Measurements from ENCODE around the gene STOML3.

Gene STOML3

DNA sequence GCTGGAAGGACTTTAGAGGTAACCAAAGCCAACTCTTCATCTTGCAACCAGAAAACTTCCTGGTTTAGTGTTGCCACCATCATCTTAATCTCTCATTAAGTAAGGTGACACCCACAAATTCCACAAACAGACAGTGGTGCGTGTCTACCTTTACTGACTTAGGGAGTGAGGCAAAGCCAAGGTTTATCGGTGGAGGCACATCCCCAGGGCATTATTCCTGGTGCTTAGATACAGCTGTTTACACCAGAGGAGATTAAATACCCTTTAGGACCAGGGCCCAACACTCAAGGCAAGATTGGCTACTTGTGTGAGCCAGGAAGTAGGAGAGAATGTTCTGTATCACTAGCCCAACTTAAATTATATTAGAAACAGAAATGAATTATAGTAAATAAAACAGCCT is 9.5 kb downstream of the STOML3 start:
- no peak for DNase-seq (ENCODE audit: low read depth)

DNA sequence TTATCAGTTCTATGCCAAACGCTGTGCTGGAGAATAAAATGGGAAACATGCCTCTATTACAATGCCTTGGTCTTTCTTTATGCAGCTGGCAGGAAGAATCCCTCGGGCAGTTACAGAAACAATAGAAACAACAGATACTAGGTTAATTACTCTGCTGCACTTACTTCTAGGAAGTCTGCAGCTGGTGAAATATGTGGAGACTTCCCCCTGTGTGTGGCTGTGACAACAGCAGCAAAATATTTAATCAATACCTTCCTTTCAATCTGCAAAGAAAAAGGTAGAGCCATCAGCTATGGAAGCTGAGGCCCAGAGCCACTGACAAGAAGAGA is 9.9 kb downstream of the STOML3 start:
- DNase-seq (ENCODE audit: low read depth): no peak

- no peak for DNase-seq (ENCODE audit: low read depth)
These were observed 10.5 kb downstream of the STOML3 start for GRCh38 chr13:38979891-38980749.

GRCh38 chr13:38970380-38971051 is 20.1 kb downstream of the STOML3 start:
- DNase-seq (ENCODE audit: low read depth): no peak

- no peak for DNase-seq (ENCODE audit: low read depth)
These were observed 21.4 kb downstream of the STOML3 start for GRCh38 chr13:38969187-38969586.

GRCh38 chr13:38967446-38967845 is 23.2 kb downstream of the STOML3 start:
- no peak for DNase-seq (ENCODE audit: low read depth)

- no peak for DNase-seq (ENCODE audit: low read depth)
These were observed 25.4 kb downstream of the STOML3 start for GRCh38 chr13:38965281-38965680.

- DNase-seq (ENCODE audit: low read depth): no peak
These were observed 30.5 kb downstream of the STOML3 start for GRCh38 chr13:38960175-38960574.

DNA sequence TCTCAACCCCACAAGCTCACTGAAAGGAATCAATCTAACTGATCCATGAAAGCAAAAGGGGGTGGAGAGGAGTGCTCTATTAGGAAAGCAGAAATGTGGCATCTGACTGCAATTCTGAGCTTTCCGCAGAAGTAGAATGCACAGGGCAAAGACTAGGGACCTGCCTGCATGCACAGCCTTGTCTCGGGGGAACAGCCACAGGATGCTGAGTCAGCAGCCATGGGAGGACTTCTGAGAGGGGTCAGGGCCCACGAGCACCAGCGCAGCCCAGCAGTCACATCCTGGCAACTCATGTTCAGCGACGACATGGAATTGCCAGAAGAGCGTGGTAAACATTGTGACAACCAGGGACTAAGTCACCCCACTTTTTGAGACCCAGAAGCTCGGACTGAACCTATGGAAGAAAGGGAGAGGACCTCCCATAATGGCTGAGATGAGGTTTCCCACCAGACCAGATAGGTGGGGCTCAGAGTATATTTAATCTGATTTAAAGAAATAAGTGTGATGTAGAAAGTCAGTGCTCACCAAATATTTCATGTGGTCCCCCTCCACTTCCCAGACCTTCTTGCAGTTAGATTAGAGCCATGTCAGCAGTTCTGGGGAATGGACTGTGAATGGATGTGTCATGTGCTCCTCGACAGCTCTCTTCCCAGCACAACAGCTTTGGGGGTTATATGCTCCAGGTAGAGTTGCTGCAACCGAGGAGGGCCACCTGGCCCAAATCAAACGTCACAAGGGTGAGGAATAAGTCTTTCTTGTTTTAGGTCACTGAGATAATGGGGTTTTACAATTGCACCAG is 32.6 kb downstream of the STOML3 start:
- no peak for DNase-seq (ENCODE audit: low read depth)

DNA sequence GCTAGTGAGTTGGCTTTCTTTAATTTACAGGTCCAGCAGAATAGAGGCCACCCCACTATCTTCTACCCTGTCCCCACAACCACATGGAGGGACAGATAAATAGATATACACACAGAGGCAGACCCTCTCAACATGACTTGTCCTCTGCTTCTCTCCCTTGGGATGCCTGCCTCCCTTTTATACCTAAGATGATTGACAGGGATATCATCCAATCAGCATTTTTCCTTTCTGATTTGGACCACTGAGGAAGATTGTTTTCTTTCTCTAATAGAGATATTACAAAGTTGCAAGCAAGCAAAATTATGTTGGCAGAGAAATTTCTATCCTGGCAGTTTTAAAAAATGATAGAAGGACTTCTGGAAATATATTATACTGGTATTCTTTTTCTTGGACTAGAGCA is 35.8 kb downstream of the STOML3 start:
- DNase-seq (ENCODE audit: low read depth): no peak

- DNase-seq (ENCODE audit: low read depth): no peak
These were observed 36.3 kb downstream of the STOML3 start for GRCh38 chr13:38954291-38954690.

- no peak for DNase-seq (ENCODE audit: low read depth)
These were observed 37.8 kb downstream of the STOML3 start for GRCh38 chr13:38952827-38953226.

DNA sequence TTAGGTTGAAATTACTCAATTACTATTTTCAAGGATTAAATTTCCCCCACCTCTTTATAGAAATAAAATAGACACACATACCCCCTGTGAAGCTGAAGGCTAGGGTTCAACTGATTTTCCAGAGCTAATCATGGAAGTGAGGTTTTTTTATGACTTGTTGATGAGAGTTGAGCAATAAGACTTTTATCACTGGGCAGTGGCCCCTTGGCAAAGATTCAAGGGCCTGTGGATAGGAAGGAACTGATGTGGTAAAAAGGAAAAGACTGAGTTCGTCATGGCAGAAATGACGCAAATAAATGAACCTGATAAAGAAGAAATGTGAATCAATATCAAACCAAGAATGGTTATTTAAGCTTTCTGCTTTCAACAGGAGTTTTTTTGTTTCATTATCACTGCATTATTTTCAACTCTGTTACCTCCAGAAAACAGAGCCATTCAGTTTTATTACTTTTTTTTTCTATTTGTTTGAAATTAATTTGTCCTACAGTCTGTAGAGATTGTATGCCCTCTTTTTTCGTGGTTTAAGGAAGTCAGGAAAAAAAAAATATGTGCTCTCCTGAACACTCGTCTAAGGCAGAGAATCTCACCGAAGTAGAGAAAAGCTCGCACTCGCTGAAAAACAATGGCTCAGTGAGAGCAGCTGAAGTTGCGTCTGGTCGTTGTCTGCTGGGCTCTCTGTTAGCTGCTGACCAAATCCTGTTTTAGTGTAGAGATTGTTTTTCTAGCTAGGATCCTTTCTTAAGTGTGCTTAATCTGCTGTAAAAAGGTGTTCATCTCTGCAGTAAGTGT is 38.9 kb downstream of the STOML3 start:
- DNase-seq (ENCODE audit: low read depth): no peak

GRCh38 chr13:38950987-38951386 is 39.6 kb downstream of the STOML3 start:
- no peak for DNase-seq (ENCODE audit: low read depth)

GRCh38 chr13:38947054-38947453 is 43.6 kb downstream of the STOML3 start:
- DNase-seq (ENCODE audit: low read depth): no peak

- DNase-seq (ENCODE audit: low read depth): no peak
These were observed 46.4 kb downstream of the STOML3 start for GRCh38 chr13:38944219-38944618.

GRCh38 chr13:38943231-38943630 is 47.4 kb downstream of the STOML3 start:
- DNase-seq (ENCODE audit: low read depth): no peak

DNA sequence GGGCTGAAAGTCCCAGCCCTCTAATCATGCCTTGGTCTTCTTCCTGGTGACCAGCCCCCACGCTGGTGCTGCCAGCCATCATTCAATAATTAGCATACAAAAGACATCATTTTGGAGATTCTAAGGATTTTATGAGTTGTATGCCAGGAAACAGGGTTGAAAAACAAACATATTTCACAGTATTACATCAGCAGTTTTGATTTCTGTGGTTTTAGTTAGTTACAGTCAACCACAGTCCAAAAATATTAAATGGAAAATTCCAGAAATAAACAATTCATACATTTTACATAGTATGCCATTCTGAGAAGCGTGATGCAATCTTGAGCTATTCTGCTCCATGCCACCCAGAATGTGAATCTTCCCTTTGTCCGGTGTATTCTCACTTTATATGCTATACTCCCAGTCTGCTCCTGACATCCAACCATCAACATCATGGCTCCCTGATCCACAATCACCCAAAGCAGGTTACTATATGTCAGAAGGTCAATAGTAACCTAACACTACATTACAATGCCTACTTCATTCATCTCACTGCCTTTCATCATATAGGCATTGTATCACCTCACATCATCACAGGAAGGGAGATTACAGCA is 49.2 kb downstream of the STOML3 start:
- no peak for DNase-seq (ENCODE audit: low read depth)

DNA sequence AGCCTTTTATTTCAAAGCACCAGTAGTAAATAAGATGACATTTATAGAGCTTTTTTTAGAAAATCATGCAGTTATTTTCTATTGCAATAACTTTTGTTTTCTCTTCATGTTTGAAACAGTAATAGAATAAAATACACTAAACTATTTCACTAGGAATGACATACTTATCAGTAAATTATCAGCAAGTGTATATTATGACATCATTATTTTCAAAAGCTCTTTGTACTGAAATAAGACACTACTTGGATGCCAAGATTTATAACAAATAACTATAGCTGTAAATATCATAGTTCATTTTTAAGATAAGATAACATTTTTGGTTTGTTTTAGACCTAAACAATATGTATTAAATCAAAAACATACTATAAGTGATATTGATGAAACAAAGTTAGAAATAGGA is 56.8 kb downstream of the STOML3 start:
- no peak for DNase-seq (ENCODE audit: low read depth)

DNA sequence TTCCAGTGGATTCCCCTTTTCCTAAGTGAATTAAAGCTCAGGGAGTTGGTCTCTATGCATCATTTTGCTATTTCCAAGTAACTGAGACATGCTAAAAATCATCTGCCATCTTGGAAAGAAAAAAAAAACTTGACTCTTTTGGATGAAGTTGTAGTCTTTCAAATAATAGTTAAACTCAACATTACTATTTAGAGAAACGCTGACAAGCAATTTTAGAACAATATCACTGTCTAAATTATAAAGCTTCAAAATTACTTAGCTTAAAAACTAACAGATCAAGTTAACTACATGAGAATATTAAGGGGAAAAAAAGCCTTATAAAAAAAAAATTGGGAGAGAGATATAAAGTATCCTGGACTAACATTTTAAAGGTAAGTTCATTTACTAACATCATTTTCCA is 68.5 kb downstream of the STOML3 start:
- DNase-seq (ENCODE audit: low read depth): no peak

DNA sequence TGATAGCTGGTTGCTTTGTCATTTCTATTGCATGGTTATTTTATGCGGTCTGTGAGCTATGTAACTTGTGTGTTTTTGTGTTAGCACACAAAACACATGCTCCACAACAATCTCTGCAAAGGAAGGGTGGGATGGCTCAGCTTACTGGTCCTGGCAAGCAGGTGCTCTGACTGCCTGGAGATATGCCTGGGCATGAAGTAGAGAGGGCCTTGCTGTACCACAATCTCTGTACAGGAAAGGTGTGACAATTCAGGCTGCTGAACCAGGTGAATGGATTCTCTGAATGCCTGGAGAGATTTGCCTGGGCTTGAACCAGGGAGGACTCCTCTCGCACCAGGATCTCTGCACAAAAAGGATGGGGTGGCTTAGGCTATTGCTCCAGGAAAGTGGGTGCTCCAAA is 69.5 kb downstream of the STOML3 start:
- no peak for DNase-seq (ENCODE audit: low read depth)
